GM23248 (cell line): ENCODE measurements around the gene CACNB2.

Experiments used
- EZH2 ChIP-seq: fragments of 200-600 bp; sonication (generic); IDR thresholded peaks from 2 replicates; pipeline ENCODE4 v1.6.1; 2018; ENCODE audit warnings: antibody characterized with exemption, mild to moderate bottlenecking; ENCODE audit not compliant: insufficient read depth, poor library complexity, severe bottlenecking
- EZH2phosphoT487 ChIP-seq: fragments of 200-600 bp; sonication (generic); IDR thresholded peaks from 2 replicates; pipeline ENCODE4 v1.6.1; 2018; ENCODE audit warnings: antibody characterized with exemption, moderate library complexity, mild to moderate bottlenecking, low read depth; ENCODE audit not compliant: insufficient read depth

- TF ChIP-seq EZH2phosphoT487 (no peak), EZH2 (no peak)
Measured at GRCh38 chr10:18455086-18455884, 315.1 kb downstream of the CACNB2 start.
